GM12873 (cell line): ENCODE results near the gene ZDBF2.

Experiments used
- CTCF ChIP-seq: IDR thresholded peaks from 2 replicates; pipeline ENCODE4 v1.5.1; 2012; ENCODE audit warnings: low read depth, mild to moderate bottlenecking, moderate library complexity, low read length, control low read depth; ENCODE audit not compliant: insufficient read depth; ENCODE audit errors: missing control alignments

Gene ZDBF2

DNA sequence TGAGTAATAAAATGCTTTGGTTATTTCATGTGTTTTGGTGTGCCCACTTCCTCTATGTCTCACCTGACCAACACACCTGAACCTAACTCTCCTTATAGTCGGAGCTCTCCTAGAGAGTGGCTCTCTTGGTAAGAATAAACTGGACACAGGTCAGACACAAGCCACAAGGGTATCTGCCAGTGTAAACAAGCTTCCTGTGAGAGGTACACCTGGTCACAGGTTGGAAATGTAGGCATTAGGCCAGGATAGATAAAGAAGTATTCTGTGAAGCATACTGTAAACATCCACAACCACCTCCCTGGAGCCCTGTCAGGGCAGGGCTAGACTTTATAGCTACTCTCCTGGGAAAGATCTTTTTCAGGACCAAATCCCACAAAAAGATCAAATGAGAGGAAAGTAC, 69.4 kb downstream of the ZDBF2 start:
- no peak for TF ChIP-seq CTCF

GRCh38 chr2:206345606-206346005, 71.1 kb downstream of the ZDBF2 start:
- no peak for TF ChIP-seq CTCF

DNA sequence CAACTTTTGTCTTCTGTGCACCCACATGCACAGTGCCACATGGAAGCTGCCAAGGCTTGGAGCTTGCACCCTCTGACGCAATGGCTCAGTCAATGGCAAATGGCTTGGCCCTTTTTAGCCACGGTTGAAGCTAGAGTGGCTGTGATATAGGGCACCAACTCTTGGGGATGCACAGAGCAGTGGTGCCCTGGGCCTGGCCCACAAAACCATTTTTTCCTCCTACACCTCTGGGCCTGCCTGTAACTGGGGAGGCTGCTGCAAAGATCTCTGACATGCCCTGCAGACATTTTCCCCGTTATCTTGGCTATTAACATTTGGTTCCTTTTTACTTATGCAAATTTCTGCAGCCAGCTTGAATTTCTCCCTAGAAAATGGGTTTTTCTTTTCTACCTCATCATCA, 74.9 kb downstream of the ZDBF2 start:
- no peak for TF ChIP-seq CTCF

GRCh38 chr2:206352571-206352970, 78.1 kb downstream of the ZDBF2 start:
- no peak for TF ChIP-seq CTCF

DNA sequence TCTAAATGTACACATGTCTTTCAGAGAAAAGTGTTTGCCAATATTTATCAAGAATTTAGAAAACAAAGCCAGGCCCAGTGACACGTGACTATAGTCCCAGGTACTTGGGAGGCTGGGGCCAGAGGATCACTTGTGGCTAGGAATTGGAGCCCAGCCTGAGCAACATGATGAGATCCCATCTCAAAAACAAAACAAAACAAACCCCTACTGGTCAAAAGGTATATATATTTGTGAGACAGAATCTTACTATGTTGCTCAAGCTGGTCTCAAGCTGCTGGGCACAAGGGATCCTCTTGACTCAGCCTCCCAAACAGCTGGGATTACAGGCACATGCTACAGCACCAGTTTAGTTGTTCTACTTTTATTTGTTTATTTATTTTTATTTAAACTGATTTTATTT, 79.2 kb downstream of the ZDBF2 start:
- peak; percentile 26 for TF ChIP-seq CTCF

DNA sequence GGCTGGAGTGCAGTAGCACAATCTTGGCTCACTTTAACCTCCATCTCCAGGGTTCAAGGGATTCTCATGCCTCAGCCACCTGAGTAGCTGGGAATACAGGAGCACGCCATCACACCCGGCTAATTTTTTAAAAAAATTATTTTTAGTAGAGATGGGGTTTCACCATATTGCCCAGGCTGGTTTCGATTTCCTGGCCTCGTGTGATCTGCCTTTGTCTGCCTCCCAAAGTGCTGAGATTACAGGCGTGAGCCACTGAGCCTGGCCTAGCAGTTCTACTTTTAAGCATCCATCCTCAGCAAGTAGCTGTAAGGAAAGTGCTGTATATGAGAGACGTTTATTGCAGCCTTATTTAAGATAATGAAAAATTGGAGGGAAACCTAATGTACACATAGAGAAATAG, 79.7 kb downstream of the ZDBF2 start:
- TF ChIP-seq CTCF = no peak

DNA sequence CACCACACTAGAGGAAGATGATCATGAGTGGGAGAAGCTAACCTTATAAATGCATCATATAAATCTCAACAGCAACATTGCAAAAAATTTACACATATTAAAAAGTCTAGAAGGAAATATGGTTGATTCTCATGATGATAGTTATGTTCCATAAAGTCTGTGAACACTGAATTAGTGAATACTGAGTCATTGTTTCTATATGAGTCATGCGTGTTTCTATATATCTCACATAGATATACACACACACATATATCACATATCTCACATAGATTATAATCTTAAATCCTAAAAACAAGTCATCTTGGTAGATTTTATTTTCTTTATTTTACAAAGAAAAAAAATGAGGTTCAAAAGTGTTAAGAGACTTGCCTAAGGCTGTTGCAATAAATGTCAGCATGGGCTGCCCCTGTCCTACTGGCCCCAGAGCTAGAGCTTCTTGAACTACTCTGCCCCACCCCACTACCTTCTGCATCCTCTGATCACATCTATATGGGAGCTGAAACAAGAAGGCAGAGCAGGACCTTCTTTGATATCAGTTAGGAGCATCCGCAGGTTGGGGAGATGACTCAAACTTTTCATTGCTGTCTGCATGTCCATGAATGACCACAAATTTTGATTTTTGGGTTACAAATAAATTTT, 87.1 kb downstream of the ZDBF2 start:
- TF ChIP-seq CTCF = no peak
